ENCODE results near the gene METTL16.

The METTL16 gene

DNA sequence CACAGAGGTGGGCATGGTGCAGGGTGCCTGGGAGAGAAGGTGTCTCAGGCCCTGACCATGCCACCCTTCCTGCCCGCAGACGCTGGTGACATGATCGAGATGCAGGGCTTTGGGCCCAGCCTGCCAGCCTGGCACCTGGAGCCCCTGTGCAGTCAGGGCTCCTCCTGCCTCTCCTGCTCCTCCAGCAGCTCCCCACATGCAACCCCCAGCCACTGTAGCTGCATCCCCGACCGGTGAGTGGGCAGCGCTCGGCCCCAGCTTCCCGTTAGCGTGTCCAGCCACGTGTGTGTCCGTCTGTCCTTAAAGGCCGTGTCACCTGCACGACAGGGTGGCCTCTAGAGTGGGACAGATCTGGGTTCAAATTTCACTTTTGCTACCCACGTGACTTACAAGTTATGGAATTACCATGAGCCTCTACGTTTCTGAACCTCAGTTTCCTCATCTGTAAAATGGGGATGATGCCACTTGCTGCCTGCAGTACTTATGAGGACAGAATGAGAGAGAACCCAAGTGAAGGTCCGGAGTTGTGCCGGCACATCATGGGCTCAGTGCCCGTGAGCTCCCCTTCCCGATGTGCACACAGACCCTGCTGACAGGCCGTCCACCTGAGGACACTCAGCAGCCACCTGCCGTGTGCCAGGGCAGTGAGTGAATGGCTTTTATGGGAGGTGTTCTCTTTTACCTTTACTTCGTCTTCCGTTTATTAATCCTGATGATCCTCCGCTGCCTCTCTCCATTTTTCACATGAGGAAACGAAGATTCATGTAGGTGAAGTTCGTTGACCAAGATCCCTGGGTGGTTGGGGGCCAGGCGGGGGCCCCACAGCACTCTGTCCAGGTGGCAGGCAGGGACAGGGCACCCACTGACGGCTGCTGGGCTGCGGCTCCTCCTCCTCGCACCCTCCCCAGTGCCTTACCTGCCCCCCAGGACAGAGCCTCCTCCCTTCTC lies 140.2 kb downstream of the METTL16 start:
- no peak overlapping the region for H3K27ac Mint-ChIP-seq
- TF ChIP-seq, protein P1, sequence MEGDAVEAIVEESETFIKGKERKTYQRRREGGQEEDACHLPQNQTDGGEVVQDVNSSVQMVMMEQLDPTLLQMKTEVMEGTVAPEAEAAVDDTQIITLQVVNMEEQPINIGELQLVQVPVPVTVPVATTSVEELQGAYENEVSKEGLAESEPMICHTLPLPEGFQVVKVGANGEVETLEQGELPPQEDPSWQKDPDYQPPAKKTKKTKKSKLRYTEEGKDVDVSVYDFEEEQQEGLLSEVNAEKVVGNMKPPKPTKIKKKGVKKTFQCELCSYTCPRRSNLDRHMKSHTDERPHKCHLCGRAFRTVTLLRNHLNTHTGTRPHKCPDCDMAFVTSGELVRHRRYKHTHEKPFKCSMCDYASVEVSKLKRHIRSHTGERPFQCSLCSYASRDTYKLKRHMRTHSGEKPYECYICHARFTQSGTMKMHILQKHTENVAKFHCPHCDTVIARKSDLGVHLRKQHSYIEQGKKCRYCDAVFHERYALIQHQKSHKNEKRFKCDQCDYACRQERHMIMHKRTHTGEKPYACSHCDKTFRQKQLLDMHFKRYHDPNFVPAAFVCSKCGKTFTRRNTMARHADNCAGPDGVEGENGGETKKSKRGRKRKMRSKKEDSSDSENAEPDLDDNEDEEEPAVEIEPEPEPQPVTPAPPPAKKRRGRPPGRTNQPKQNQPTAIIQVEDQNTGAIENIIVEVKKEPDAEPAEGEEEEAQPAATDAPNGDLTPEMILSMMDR (IDR thresholded peaks at IDR 0.05; ENCODE audit: unreplicated experiment in 3 of 3): no peak
- peaks cover 19% of the 10 kb centered on the region for H3K4me1 Mint-ChIP-seq
- H3K9me3 Mint-ChIP-seq: no peaks in the 10 kb centered on the region
- peaks cover 9% of the 10 kb centered on the region for H3K36me3 Mint-ChIP-seq (ENCODE audit: low read depth)
- no peaks in the 10 kb centered on the region for H3K27me3 Mint-ChIP-seq (ENCODE audit: low read depth)
- H3K4me3 Mint-ChIP-seq: no peak overlapping the region

DNA sequence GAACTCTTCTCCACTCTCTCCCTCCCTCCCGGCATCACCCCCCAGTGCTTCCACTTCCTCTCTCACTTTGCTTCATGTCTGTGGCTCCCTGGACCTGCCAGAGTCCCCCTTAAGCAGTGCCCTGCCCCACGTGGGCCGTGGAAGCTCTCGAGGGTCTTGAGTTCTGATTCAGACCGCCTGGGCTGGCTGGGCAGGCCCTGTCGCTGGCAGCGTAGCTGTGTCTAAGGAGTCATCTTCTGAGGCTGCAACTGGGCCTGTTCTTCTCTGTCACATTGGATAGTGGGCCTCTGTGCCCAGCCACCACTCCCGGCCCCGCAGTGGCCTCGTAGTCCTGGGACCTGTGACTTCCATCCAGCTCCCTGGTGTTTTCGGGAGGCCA lies 141.5 kb downstream of the METTL16 start:
- no peaks in the 10 kb centered on the region for H3K9me3 Mint-ChIP-seq
- peaks cover 9% of the 10 kb centered on the region for H3K36me3 Mint-ChIP-seq (ENCODE audit: low read depth)
- TF ChIP-seq, protein P1 (IDR thresholded peaks at IDR 0.05; ENCODE audit: unreplicated experiment in 3 of 3): no peak
- peaks cover 21% of the 10 kb centered on the region for H3K4me1 Mint-ChIP-seq
- peak overlapping the region in 1 of 3 experiments; percentile 48 for H3K27ac Mint-ChIP-seq
- H3K4me3 Mint-ChIP-seq: no peak overlapping the region
- no peaks in the 10 kb centered on the region for H3K27me3 Mint-ChIP-seq (ENCODE audit: low read depth)

DNA sequence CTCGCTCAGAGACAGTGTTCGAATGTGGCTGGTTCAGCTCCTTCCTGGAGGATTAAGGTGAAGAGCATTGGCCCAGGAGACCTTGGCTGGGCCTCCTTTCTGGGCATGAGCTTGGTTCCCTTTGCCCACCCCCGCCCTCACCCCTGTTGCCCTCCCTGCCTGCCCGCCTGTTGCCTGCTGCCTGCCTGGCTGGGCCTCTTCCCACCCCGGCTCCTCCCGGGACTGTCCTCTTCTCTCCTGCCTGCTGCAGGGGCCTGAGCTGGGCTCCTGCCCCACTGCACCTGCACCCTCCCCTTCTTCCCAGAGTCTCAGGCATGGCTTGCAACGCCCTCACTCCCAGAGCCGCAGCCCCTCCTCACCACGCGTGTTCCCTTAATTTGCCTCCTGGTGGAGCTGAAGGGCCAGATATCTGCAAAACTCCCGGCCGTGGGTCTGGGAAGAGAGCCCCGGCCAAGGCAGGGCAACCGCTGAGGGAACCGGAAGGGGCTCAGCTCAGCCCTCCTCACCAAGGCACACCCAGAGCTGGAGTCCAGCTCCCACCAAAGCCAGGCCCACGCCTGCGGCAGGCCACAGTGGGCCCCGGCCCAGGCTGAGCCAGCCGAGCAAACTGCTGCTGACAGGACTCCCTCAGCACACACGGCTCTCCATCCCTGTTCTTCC lies 142.0 kb downstream of the METTL16 start:
- Mint-ChIP-seq H3K27ac (peak overlapping the region in 2 of 3 experiments; percentile 31 to 48), H3K4me1 (peaks cover 21% of the 10 kb centered on the region), H3K36me3 (ENCODE audit: low read depth) (peaks cover 5% of the 10 kb centered on the region), H3K27me3 (ENCODE audit: low read depth) (no peaks in the 10 kb centered on the region), H3K9me3 (no peaks in the 10 kb centered on the region), H3K4me3 (no peak overlapping the region)
- TF ChIP-seq, protein P1 (IDR thresholded peaks at IDR 0.05; ENCODE audit: unreplicated experiment in 3 of 3): peak in 1 of 3 experiments; percentile 22

DNA sequence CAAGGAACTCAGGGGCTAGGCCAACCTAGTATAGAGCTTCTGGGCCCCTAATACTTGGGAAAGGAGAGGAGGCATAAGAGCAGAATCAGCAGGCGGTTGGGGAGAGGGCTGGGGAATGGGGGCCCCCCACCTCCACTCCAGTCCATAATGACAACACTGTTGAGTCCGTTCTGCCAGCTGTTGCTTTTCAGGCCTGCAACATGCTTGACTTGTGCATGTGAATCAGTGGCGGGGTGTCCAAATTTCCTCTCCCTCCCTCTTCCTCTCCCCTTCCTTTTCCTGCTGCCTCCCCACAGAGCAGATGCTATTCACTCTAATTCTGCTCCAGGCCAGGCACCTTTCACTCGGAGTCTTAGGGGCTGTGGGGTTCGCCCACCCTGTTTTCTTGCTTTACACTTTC lies 142.6 kb downstream of the METTL16 start:
- H3K4me3 Mint-ChIP-seq: no peak overlapping the region
- peak overlapping the region in 2 of 3 experiments; percentile 22 to 38 for H3K27ac Mint-ChIP-seq
- H3K9me3 Mint-ChIP-seq: no peaks in the 10 kb centered on the region
- TF ChIP-seq, protein P1 (IDR thresholded peaks at IDR 0.05; ENCODE audit: unreplicated experiment in 3 of 3): no peak
- H3K36me3 Mint-ChIP-seq (ENCODE audit: low read depth): peaks cover 3% of the 10 kb centered on the region
- no peaks in the 10 kb centered on the region for H3K27me3 Mint-ChIP-seq (ENCODE audit: low read depth)
- peaks cover 25% of the 10 kb centered on the region for H3K4me1 Mint-ChIP-seq

DNA sequence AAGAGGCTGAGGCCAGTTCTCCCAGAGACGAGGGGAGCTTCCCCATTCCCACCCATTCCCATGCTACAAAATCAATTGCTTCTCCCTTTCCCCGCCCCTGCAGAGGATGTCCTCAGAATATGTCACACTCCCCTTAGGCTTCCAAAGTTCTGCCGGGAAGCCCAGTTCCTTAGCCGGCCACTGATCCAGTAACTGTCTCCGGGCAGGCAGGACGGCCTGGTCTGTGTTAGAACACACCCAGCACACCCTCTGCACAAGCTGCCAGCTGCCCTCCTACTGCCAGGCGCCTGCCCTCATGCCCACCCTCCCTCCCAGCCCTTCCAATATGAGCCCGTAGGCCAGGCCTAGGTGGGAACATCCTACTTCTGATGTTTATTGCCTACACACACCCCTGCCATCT lies 143.3 kb downstream of the METTL16 start:
- H3K4me1 Mint-ChIP-seq: peaks cover 29% of the 10 kb centered on the region
- TF ChIP-seq, protein P1 (IDR thresholded peaks at IDR 0.05; ENCODE audit: unreplicated experiment in 3 of 3): no peak
- H3K27me3 Mint-ChIP-seq (ENCODE audit: low read depth): no peaks in the 10 kb centered on the region
- no peak overlapping the region for H3K27ac Mint-ChIP-seq
- no peak overlapping the region for H3K4me3 Mint-ChIP-seq
- H3K9me3 Mint-ChIP-seq: no peaks in the 10 kb centered on the region
- H3K36me3 Mint-ChIP-seq (ENCODE audit: low read depth): peaks cover 3% of the 10 kb centered on the region

Measured in nephron (organoid).